Fibroblast of skin of left quadriceps (primary cell): ENCODE measurements around the gene ASGR1.

Experiments
- DNase-seq, 2 experiments: peaks; one replicate each; pipeline ENCODE4 v3.0.0-alpha.2; 2013; ENCODE audit warnings: low read depth in 2 of 2

ASGR1 gene

GRCh38 chr17:7216242-7217112 is 37.3 kb upstream of the ASGR1 start:
- no peak for DNase-seq

DNA sequence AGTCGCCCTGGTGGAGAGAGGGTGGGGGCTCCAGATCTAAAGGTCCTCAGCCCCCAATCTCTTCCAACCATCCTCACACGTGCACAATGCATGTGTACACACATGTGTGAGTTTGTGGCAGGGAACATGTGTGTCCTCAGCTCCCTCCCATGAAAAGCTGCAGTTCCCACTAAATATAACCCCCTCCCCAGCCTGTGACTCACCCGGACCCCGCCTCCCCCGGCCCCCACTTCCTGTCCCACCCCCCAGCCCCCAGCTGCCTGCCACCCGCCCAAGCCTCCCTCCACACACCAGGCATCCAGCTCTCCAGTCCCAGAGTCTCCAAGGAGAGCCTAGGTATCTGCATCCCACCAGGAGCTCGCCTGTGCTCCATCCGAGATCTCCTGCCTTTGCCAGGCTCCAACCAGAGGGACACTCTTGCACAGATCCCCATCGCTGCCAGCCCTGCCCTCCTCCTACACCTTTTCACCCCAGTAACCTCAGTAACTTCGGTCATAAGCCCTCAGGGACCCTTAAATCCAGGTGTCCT is 36.5 kb upstream of the ASGR1 start:
- DNase-seq, result no peak

DNA sequence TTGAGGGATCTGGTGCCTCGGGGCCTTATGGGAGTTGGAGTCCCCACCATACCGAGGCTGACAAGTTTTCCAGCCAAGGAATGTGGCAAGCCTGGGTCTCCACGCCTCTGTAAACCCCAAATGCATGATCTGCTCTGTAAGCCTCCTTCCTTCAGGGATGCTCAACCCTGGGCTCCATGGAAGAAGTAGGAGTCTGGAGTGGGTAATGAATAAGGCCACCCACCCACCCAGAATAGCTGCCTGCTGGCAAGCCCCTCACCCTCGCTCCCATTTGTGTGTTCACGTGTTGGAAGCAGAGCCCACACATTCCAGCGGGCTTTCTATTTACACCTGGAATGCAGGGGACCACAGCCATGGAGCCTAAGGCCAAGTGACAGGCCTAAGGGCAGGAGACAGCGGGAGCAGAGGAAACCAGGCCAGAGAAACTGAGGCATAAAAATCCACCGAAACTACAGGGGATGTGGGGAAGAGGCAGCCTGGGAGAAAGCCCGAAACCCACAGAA is 36.0 kb upstream of the ASGR1 start:
- DNase-seq, result no peak

DNA sequence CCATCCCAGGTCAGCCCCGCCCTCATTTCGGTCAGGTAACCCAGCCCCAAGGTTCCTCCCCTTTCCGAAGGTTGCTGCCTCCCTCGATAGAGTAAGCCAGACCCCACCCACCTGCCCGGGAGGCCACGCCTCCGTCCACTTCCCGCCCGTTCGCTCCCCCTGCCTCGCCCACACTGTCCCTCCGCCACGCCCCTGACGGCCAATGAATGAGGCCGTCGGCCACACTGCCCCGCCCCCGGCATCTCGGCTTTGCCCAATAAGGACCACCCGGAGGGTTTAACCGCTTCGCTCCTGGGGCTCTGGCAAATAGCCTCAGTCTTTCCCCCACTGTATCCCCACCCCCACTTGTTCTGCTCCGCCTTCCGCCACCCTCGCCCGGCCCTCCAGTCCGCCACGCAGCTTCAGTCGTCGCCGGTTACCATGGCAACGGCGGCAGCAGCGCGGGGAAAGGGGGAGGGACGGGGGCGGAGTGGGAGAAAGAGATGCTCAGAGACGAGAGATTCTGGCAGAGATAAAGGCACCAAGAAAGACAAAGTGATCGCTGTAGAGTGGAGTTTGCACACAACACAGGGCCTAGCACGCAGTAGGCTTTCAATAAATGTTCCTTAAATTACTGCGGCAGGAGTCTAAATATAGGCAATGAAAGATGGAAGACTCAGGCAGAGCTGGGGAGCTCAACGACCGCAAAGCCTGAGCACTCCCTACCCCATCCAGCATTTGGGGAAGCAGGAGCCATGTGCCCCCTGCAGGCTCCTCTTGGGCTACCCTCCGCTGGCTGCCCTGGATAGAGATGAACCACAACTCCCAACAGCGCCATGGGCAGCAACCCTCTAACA is 35.3 kb upstream of the ASGR1 start:
- DNase-seq, result peak; percentile 94 to 95

- DNase-seq, result no peak
Measured at GRCh38 chr17:7213895-7214299, 34.7 kb upstream of the ASGR1 start.

GRCh38 chr17:7211491-7212273 is 32.5 kb upstream of the ASGR1 start:
- no peak for DNase-seq

DNA sequence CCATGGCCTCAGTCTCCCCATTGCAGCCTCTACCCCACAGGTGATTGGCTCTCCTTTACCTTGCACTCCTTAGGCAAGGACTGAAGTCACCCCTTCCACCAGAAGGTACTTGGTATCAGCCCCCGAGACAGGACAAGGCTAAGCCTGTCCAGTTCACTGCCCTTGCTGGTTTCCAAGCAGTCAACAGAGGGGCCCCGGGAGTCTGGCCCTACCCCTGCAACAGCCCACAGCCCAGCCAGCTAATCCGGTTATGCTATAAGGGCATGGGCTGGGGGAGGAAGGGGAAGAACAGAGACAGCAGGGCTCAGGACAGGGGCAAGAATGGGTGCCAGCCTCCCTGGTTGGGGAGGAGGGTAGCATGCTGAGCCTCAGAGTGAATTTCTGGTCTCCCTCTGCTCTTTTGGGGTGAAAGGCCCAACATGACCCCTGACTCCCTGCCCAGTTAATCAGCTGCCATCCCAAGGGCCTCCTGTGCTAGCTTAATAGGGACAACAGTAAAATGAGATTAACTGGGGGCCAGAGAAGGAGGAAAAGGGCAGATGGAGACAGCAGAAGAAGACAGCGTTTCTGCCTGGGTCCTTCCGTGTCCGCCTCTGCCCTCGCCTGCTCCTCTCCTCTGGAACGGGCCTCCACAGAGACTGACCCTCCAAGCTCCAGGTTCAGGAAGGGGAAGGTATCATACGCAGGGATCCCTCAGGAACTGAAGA is 29.7 kb upstream of the ASGR1 start:
- no peak for DNase-seq

DNA sequence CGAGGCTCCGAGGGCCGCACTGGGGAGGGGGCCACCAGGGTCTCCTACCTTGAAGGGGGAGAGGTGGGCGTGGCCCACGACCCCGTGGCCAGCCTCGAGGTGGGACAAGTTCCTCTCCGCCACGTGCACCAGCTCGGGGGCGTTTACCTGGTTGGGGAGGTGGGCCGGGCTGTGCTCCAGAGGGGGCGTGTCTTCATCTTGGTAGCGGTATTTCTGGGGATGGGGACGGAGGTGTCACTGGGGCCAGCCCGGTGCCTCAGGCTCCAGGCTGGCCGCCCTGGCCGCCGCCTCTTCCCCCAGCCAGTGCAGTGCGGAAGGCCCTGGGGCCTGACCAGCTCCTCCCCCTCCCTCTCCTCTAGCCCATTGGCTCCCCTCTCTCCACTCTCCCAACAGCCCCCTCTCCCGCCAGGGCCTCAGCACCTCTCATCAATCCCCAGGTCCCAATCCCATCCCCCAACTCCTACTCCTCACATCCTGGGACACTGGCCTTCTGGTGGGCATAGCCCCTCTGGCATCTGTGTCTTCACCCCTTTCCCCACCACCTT is 28.9 kb upstream of the ASGR1 start:
- DNase-seq, result no peak

- no peak for DNase-seq
Measured at GRCh38 chr17:7207120-7208001, 28.2 kb upstream of the ASGR1 start.

DNA sequence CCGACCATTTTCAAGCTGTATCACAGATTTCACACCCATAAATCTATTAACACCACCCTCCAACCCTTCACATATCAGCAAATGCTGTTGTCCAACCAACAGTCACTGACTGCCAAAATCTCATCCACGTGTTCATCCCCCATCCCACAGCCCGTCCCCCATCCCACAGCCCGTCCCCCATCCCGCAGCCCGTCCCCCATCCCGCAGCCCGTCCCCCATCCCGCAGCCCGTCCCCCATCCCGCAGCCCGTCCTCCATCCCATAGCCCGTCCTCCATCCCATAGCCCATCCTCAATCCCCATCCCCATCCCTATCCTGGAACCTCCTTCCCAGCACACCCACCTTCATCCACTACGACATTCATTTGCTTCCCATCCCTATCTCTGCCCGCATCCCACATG is 26.4 kb upstream of the ASGR1 start:
- DNase-seq, result no peak

- peak; percentile 73 to 75 for DNase-seq
Measured at GRCh38 chr17:7204828-7205461, 25.8 kb upstream of the ASGR1 start.

GRCh38 chr17:7204336-7204735 is 25.2 kb upstream of the ASGR1 start:
- DNase-seq, result no peak

GRCh38 chr17:7203391-7203790 is 24.2 kb upstream of the ASGR1 start:
- no peak for DNase-seq

- no peak for DNase-seq
Measured at GRCh38 chr17:7196651-7197401, 17.7 kb upstream of the ASGR1 start.

DNA sequence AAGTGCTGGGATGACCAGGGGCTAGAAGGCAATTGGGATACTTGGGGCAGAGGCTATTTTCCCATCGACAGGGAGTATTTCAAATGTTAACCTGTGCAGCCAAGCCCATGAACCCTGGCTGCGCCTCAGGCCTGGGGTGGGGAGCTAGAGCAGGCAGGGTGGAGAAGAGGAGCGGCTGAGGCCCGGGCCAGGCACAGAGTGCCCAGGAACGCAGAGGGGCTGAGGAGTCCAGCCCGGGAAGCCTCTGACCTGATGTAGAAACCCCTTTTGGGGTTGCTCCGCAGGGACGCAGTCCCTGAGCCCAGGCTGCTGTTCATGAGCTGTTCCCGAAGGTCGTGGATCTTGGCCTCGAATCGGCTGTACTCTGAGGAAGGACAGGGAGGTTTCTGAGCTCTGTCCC is 16.8 kb upstream of the ASGR1 start:
- DNase-seq, result no peak

DNA sequence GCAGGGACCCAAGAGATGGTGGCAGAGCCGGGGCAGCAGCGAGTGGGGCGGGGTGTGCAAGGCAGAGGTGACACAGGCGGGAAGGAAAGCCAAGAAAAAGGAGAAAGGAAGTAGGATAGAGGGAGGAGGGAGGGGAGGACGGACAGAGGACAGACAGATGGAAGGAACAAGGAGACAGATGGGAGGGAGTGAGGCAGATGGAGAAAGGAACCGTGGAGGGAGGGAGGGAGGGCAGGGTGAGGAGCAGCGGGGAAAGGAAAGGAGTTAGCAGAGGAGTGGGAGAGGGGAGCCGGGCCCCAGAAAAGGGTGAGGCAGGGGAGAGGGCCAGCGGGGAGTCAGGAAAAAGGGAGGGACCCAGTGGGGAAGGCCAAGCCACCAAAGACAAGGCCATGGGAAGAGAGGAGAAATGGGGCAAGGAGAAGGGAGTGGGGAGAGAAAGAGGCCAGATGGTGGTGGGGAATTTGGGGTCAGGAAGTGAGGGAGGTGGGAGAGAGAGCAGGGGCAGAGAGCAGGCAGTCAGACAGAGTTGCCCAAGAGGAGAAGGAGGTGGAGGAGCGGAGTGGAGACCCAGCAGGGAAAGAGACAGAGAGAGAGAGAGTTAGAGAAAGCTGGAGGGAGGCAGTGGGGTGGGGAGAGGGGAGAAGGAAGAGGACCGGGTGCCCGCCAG is 13.2 kb upstream of the ASGR1 start:
- DNase-seq, result no peak

DNA sequence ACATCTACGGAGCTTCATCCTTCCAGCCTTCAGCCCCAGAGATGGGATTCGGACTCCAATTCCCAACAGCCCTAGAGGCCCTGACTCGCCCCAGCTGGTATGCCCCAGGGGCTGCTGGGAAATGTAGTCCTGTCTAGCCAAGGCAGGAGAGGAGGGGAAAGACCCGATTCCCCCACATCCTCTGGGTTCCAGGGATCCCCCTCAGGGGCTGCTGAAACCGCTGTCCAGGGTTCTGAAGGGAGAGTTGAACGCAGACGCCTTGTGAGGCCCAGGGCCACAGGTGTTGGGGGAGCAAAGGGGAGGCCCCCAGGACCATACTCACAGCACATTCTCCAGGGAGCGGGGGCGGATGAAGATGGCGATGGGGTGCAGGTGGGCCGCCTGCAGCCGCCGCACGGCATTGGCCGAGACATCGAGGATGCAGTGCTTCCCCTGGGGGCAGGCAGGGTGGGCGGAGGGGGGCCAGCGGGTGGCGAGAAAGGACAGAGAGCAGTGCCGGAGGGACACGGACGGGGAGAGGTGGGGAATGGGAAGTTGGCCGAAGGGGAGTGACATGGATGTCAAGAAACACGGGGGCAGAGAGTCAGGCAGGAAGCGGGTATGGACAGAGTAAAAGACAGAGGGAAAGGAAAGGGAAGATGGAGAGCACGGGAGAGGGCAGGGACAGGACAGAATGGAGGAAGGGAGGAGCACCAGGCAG is 12.6 kb upstream of the ASGR1 start:
- DNase-seq, result no peak
